Stimulated activated CD8-positive, alpha-beta memory T cell treated with anti-CD3 and anti-CD28 coated beads, Interleukin-15, amount 100 ng/mL, for 4 hours (primary cell): ENCODE measurements around the gene CADPS.

ENCODE experiments used
- DNase-seq, 2 donors: peaks; one replicate each; pipeline ENCODE4 v3.0.0-alpha.2; 2020; ENCODE audit warnings: low read depth in 2 of 2

CADPS gene

DNA sequence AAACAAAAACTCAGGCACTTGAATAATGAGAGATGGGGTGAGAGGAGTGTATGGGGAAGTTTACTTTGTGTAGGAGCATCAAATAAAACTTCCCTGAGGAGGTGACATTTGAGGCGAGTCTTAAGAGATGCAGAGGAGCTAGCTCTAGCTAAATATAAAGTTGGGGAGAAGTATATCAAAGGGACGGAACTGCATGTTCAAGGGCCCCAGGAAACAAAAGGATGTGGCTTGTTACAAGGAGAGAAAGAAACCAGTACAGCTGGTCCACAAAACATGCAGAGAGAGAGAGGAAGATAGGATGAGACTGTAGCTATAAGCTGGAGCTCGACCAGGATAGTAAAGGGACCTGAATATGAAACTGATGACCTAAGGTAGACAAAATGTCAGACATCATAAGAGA is 519.5 kb downstream of the CADPS start:
- no peak for DNase-seq
